Measurements from ENCODE around the gene SESN1.

Gene SESN1

DNA sequence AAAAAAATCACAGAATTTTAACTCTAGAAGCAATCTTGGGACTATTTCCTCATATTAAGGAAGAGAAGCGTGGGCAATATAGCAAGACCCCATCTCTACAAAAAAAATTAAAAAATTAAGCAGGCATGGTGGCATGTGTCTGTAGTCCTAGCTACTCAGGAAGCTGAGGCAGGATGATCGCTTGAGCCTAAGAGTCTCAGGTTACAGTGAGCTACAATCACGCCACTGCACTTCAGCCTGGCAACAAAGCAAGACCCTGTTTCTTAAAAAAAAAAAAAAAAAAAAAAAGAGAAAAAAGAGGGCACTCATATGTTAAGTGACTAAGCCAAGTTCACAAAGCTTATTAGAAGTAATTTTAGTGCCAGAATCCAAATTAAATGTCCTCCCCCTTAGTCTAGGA is 100.8 kb downstream of the SESN1 start:
- H3K4me3 ChIP-seq (ENCODE audit: low read length), result no peak overlapping the region
- no peak for DNase-seq (ENCODE audit: low read depth)

GRCh38 chr6:108989700-108990099 is 104.9 kb downstream of the SESN1 start:
- DNase-seq (ENCODE audit: low read depth), result no peak
- no peak overlapping the region for H3K4me3 ChIP-seq (ENCODE audit: low read length)
- TF ChIP-seq, protein P1, sequence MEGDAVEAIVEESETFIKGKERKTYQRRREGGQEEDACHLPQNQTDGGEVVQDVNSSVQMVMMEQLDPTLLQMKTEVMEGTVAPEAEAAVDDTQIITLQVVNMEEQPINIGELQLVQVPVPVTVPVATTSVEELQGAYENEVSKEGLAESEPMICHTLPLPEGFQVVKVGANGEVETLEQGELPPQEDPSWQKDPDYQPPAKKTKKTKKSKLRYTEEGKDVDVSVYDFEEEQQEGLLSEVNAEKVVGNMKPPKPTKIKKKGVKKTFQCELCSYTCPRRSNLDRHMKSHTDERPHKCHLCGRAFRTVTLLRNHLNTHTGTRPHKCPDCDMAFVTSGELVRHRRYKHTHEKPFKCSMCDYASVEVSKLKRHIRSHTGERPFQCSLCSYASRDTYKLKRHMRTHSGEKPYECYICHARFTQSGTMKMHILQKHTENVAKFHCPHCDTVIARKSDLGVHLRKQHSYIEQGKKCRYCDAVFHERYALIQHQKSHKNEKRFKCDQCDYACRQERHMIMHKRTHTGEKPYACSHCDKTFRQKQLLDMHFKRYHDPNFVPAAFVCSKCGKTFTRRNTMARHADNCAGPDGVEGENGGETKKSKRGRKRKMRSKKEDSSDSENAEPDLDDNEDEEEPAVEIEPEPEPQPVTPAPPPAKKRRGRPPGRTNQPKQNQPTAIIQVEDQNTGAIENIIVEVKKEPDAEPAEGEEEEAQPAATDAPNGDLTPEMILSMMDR (conservative IDR thresholded peaks at IDR 0.05; ENCODE audit: low read depth, low read length), result no peak

More for the DNA sequence above, 100.8 kb downstream of the SESN1 start:
- TF ChIP-seq, protein P1 (conservative IDR thresholded peaks at IDR 0.05; ENCODE audit: low read depth, low read length), result no peak

GRCh38 chr6:108988765-108989164 is 105.9 kb downstream of the SESN1 start:
- TF ChIP-seq, protein P1 (conservative IDR thresholded peaks at IDR 0.05; ENCODE audit: low read depth, low read length), result no peak
- no peak for DNase-seq (ENCODE audit: low read depth)

DNA sequence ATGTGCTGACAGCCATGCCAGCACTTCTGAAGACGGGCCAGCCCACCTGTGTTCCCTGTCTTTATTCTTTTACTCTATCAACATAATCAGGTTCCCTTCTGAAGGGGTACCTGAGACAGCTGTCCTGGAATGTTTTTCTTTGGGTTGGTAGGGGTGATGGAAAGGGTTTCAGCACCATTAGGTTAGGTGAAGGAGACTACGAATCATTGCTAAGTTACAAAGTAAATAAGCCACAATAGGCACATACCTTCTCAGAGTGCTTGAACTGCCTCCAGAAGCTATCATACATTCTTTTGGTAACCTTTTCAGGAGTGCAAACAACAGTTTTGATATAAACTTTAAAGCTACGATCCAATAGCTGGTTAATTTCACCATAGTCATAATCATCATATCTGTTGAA is 106.3 kb downstream of the SESN1 start:
- no peak for DNase-seq (ENCODE audit: low read depth)
- H3K4me3 ChIP-seq (ENCODE audit: low read length), result no peak overlapping the region
- TF ChIP-seq, protein P1 (conservative IDR thresholded peaks at IDR 0.05; ENCODE audit: low read depth, low read length), result no peak

More at GRCh38 chr6:108988765-108989164, 105.9 kb downstream of the SESN1 start:
- H3K4me3 ChIP-seq (ENCODE audit: low read length), result no peak overlapping the region

DNA sequence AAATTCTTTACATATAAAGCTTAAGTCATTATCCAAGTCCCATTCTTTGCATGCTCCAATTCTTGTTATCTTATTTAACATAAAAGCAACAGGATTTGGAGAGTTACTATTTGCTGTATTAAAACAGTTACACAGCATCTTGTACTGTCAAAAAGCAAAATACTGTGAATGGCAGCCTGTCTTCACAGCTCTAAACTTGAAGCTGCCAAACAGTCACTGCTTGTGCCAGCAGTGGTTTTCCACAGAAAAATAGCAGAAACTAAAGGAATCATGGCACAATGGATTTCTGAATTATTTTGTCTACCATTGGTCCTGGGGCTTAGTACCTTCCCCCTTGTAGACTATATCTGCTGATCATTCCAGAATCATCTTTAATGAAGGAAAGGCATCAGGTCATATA is 107.5 kb downstream of the SESN1 start:
- DNase-seq (ENCODE audit: low read depth), result no peak
- TF ChIP-seq, protein P1 (conservative IDR thresholded peaks at IDR 0.05; ENCODE audit: low read depth, low read length), result no peak
- H3K4me3 ChIP-seq (ENCODE audit: low read length), result no peak overlapping the region

DNA sequence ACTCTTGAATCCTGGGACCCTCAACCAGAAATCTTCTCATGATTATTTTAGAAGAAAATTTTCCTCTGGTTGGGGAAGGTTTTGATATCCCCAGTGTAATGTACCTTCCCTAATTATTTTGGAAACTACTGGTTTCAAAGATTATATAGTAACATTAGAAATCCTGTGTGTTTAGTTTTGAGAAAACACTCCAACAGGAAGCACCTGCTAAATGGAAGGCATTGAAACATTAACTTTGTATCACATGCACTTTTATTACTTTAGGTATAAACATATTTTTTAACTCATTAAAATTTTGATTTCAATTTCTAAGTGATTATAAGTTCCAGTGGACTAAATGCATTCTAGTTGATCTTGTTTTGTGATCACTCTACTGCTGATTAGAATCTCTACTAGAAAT is 109.3 kb downstream of the SESN1 start:
- H3K4me3 ChIP-seq (ENCODE audit: low read length), result no peak overlapping the region
- no peak for DNase-seq (ENCODE audit: low read depth)
- TF ChIP-seq, protein P1 (conservative IDR thresholded peaks at IDR 0.05; ENCODE audit: low read depth, low read length), result no peak

DNA sequence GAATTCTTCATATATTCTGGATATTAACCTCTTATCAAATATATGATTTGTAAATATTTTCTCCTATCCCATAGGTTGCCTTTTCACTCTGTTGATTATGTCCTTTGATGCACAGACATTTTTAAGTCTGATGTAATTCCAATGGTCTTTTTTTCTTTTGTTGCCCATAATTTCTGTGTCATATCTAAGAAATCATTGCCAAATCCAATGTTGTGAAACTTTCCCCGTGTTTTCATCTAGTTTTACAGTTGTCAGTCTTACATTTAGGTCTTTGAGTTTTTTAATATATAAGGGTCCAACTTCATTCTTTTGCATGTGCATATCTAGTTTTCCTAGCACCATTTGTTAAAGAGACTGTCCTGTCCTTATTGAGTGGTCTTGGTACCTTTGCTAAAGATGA is 111.5 kb downstream of the SESN1 start:
- DNase-seq (ENCODE audit: low read depth), result no peak
- TF ChIP-seq, protein P1 (conservative IDR thresholded peaks at IDR 0.05; ENCODE audit: low read depth, low read length), result no peak
- H3K4me3 ChIP-seq (ENCODE audit: low read length), result no peak overlapping the region
